ENCODE results near the gene AJAP1. TPM values are rescaled to one million over a fixed set of nuclear protein-coding genes. Genes with fewer than 3 reads are reported as not detected.
"Not testable (repeated sequence)": the region's sequence is repeated elsewhere in the genome, so short reads cannot be mapped to it uniquely, and the experiment has no call there.

Gene AJAP1
- total and polyA plus RNA-seq, 2 experiments from 2014 or later: not detected

- Mint-ChIP-seq H3K4me3 (no peak overlapping the region), H3K4me1 (peaks cover 22% of the 10 kb centered on the region), H3K27me3 (ENCODE audit: insufficient read depth, low read depth, poor library complexity) (peaks cover 20% of the 10 kb centered on the region), H3K9me3 (peaks cover 27% of the 10 kb centered on the region), H3K36me3 (ENCODE audit: low read depth) (peaks cover 25% of the 10 kb centered on the region), H3K27ac (no peak overlapping the region)
- Histone ChIP-seq H4K20me1 (replicated peaks; ENCODE audit: insufficient read depth) (no peaks in the 10 kb centered on the region), H3K27ac (ENCODE audit: low read depth) (no peak overlapping the region), H3K4me3 (no peak overlapping the region), H3K79me2 (replicated peaks; ENCODE audit: insufficient read depth) (no peaks in the 10 kb centered on the region), H3K4me2 (no peak overlapping the region), H3K4me1 (ENCODE audit: insufficient read depth) (no peaks in the 10 kb centered on the region), H2AFZ (no peak overlapping the region), H3K36me3 (ENCODE audit: insufficient read depth) (peaks cover 4% of the 10 kb centered on the region; the same call in 1 of the 2 replicates), H3F3A (replicated peaks; ENCODE audit: low read depth) (no peaks in the 10 kb centered on the region), H3K9me2 (ENCODE audit: insufficient read depth) (no peaks in the 10 kb centered on the region), H3K27me3 (ENCODE audit: insufficient read depth) (no peaks in the 10 kb centered on the region)
- DNase-seq (ENCODE audit: low spot score) (no peak), ATAC-seq (no peak)
- TF ChIP-seq ZNF331 (CRISPR knock-in tag; IDR thresholded peaks at IDR 0.05; ENCODE audit: low read depth) (no peak), EZH2phosphoT487 (IDR thresholded peaks at IDR 0.05; ENCODE audit: unreplicated experiment) (no peak), JUNB (IDR thresholded peaks at IDR 0.05; ENCODE audit: unreplicated experiment) (no peak), REST (IDR thresholded peaks at IDR 0.05; ENCODE audit: unreplicated experiment) (no peak), NANOG (IDR thresholded peaks at IDR 0.05; ENCODE audit: borderline replicate concordance) (no peak), POLR2AphosphoS5 (IDR thresholded peaks at IDR 0.05; ENCODE audit: low read depth) (no peak), ZNF114 (CRISPR knock-in tag; IDR thresholded peaks at IDR 0.05) (no peak), STAT1 (IDR thresholded peaks at IDR 0.05; ENCODE audit: unreplicated experiment) (no peak), CREB1 (CRISPR knock-in tag; IDR thresholded peaks at IDR 0.05; ENCODE audit: low read depth) (no peak), ZNF462 (CRISPR knock-in tag; IDR thresholded peaks at IDR 0.05) (no peak), ETS1 (IDR thresholded peaks at IDR 0.05) (no peak), EZH2 (IDR thresholded peaks at IDR 0.05; ENCODE audit: low read depth, unreplicated experiment) (no peak)
Observed at GRCh38 chr1:4665456-4665855, 11.0 kb downstream of the AJAP1 start.

GRCh38 chr1:4666683-4667082 is 12.3 kb downstream of the AJAP1 start:
- Mint-ChIP-seq H3K36me3 (ENCODE audit: low read depth) (peaks cover 25% of the 10 kb centered on the region), H3K27me3 (ENCODE audit: insufficient read depth, low read depth, poor library complexity) (peaks cover 17% of the 10 kb centered on the region), H3K4me1 (peaks cover 14% of the 10 kb centered on the region), H3K9me3 (peaks cover 27% of the 10 kb centered on the region)
- not testable (repeated sequence) for H3K27ac Mint-ChIP-seq; H3K36me3 ChIP-seq (ENCODE audit: insufficient read depth); H2AFZ ChIP-seq; H3K4me1 ChIP-seq (ENCODE audit: insufficient read depth); H3K4me3 ChIP-seq; H3K79me2 ChIP-seq (replicated peaks; ENCODE audit: insufficient read depth); H3K4me2 ChIP-seq; ATAC-seq; H3K27me3 ChIP-seq (ENCODE audit: insufficient read depth); H3K27ac ChIP-seq (ENCODE audit: low read depth); H3K9me2 ChIP-seq (ENCODE audit: insufficient read depth); DNase-seq (ENCODE audit: low spot score); H4K20me1 ChIP-seq (replicated peaks; ENCODE audit: insufficient read depth); H3K4me3 Mint-ChIP-seq; H3F3A ChIP-seq (replicated peaks; ENCODE audit: low read depth)

Data from GM23338 (cell line).